ENCODE data around the gene NBL1.

The NBL1 gene

GRCh38 chr1:19656780-19657466 is 12.8 kb downstream of the NBL1 start:
- no peak for TF ChIP-seq CTCF (conservative IDR thresholded peaks at IDR 0.05)

GRCh38 chr1:19657511-19657910 is 13.4 kb downstream of the NBL1 start:
- TF ChIP-seq CTCF (conservative IDR thresholded peaks at IDR 0.05): no peak
- H3K27ac ChIP-seq: no peak overlapping the region

More at GRCh38 chr1:19656780-19657466, 12.8 kb downstream of the NBL1 start:
- H3K27ac ChIP-seq: no peak overlapping the region

GRCh38 chr1:19658186-19658585 is 14.1 kb downstream of the NBL1 start:
- TF ChIP-seq CTCF (conservative IDR thresholded peaks at IDR 0.05): no peak
- no peak overlapping the region for H3K27ac ChIP-seq

- TF ChIP-seq CTCF (conservative IDR thresholded peaks at IDR 0.05): peak; percentile 83
- H3K27ac ChIP-seq: no peak overlapping the region
These were observed 17.7 kb downstream of the NBL1 start for GRCh38 chr1:19661721-19662228.

- no peak overlapping the region for H3K27ac ChIP-seq
- no peak for TF ChIP-seq CTCF (conservative IDR thresholded peaks at IDR 0.05)
These were observed 18.2 kb downstream of the NBL1 start for GRCh38 chr1:19662313-19662712.

- peak within 1 kb of the TSS; percentile 60; the same call in 1 of the 2 replicates for H3K27ac ChIP-seq
- TF ChIP-seq CTCF (conservative IDR thresholded peaks at IDR 0.05): no peak
These were observed 20.5 kb downstream of the NBL1 start, which contains the start of gene HTR6 for GRCh38 chr1:19664453-19665185. TSS of gene HTR6 (plus strand) at chr1:19664875. CDS start at chr1:19665754, 879 bp downstream.

GRCh38 chr1:19665186-19665495 is 21.0 kb downstream of the NBL1 start:
- TF ChIP-seq CTCF (conservative IDR thresholded peaks at IDR 0.05): no peak
- H3K27ac ChIP-seq: peak overlapping the region; percentile 60; the same call in 1 of the 2 replicates
